C4-2B (cell line): ENCODE data around the gene ARHGDIB.

Experiments used
- H3K27ac ChIP-seq: fragments of 450-650 bp; 2 replicates; pipeline ENCODE4 v1.5.1; 2017
- ZFX ChIP-seq: fragments of 450-650 bp; IDR thresholded peaks from 2 replicates; pipeline ENCODE4 v1.6.1; 2017
- TF ChIP-seq, protein P1 (sequence below): fragments of 450-650 bp; conservative IDR thresholded peaks from 2 replicates; pipeline ENCODE4 v1.5.1; 2017; ENCODE audit warnings: mild to moderate bottlenecking

The ARHGDIB gene

DNA sequence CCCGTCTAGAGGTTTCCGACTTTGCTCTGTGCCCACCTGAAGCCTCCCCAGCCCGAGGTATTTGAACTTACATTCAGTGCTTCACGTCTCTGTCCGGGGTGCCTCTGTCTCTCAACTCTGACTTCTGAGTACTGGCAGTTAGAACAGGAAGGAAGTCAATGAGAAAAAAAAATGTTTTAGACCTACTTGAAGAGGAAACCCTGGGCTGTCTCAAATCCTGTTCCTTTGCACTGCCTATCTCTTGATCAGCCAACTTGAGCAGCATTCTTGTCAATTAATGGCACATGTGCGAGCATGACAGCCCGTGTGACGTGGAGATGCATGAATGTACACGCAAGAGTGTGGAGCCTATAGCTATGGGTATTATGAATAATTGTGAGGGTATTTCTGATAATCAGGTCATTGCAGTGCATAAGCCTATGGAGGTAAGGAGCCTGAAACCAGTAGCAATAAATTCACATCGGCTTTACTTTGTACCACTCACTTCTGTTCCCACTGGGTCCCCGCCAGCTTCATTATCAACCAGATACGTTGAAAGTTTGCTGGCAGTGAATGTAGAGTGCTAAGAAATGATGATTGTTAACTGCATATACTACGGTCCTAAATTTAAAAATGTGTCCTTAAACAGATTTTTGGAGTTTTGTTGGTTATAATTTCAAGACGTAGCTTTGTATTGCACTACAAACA lies at the start of gene ARHGDIB:
Gene ARHGDIB (minus strand): TSS at position 136 of the 687 bp plus-strand sequence. CDS start 10,889 bp downstream, outside the sequence.
- no peak for TF ChIP-seq ZFX
- TF ChIP-seq, protein P1, sequence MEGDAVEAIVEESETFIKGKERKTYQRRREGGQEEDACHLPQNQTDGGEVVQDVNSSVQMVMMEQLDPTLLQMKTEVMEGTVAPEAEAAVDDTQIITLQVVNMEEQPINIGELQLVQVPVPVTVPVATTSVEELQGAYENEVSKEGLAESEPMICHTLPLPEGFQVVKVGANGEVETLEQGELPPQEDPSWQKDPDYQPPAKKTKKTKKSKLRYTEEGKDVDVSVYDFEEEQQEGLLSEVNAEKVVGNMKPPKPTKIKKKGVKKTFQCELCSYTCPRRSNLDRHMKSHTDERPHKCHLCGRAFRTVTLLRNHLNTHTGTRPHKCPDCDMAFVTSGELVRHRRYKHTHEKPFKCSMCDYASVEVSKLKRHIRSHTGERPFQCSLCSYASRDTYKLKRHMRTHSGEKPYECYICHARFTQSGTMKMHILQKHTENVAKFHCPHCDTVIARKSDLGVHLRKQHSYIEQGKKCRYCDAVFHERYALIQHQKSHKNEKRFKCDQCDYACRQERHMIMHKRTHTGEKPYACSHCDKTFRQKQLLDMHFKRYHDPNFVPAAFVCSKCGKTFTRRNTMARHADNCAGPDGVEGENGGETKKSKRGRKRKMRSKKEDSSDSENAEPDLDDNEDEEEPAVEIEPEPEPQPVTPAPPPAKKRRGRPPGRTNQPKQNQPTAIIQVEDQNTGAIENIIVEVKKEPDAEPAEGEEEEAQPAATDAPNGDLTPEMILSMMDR, result no peak
- H3K27ac ChIP-seq, result no peak within 1 kb of the TSS

DNA sequence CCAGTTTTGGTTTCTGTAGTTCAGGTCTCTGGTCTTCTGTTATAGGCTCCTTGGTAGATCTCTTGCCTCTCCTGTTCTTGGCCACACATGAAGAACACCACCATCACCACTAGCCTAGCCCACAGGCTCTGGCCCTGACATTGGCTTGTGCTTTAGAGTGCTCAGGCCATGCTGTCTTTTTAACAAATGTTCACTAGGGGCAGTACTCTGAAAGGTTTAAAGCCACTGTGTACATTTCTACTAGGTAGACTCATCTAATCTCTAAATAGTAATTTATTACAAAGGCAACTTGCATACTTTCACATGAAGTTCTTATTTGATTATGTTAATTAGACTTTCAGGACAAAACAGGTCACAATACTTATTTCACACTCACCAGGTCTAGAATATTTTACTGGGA lies 49.8 kb upstream of the ARHGDIB start:
- TF ChIP-seq ZFX, result no peak
- TF ChIP-seq, protein P1, result peak; percentile 37
- H3K27ac ChIP-seq, result no peak overlapping the region

DNA sequence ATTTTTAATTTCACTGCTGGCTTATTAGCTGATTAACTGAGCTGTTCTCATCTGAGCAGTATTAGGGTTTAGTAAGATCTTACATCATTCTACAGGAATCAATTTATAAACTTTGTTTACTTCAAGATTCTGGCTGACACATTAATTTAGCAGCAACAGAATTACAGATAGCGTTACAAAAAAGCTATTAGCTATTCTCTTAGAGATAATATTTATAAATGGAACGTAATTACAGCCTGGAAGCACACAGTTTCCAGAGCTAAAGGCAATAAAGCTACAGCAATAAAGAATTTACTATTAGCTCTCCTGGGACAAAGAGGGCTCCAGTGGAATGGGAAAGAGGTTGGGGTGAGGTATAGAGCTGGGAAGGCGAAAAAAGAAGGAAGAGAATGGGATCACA lies 46.1 kb upstream of the ARHGDIB start:
- no peak overlapping the region for H3K27ac ChIP-seq
- TF ChIP-seq, protein P1, result no peak
- no peak for TF ChIP-seq ZFX

DNA sequence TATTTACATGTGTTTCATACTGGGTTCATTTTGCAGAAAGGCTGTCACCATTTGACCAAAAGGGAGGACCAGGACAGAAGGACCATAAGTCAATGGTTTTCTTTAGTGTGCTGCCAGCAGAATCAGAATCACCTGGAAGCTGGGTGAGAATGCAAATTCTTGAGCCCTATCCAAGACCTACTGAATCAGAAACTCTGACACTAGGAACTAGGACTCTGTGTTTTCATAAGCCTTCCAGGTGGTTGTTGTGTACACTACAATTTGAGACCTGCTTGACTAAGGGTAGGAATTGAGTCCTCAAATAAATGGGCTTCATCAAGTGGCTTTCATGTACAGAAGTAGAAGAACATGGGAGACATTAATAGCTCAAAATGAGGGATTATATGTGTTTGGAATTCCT lies 43.7 kb upstream of the ARHGDIB start:
- no peak overlapping the region for H3K27ac ChIP-seq
- TF ChIP-seq, protein P1, result no peak
- no peak for TF ChIP-seq ZFX

DNA sequence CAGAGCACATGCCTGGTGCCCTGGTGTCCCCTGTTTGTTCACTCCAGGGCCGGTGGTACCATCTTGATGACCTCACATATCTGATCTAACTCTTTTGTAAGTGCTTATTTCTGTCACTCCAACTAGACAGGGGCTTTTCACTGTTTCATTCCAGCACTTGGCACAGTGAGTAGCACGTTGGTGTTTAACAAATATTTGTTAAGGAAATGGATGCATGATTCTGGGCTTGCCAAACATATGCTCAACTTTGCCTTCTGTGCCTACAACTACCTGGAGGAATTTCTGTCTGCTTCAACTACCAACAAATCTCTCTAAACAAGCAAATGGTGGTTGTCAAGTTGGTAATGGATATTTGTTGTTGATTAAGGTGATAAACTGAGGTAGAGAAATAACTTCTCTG lies 43.0 kb upstream of the ARHGDIB start:
- TF ChIP-seq, protein P1, result no peak
- TF ChIP-seq ZFX, result no peak
- H3K27ac ChIP-seq, result no peak overlapping the region; the same call in 1 of the 2 replicates

DNA sequence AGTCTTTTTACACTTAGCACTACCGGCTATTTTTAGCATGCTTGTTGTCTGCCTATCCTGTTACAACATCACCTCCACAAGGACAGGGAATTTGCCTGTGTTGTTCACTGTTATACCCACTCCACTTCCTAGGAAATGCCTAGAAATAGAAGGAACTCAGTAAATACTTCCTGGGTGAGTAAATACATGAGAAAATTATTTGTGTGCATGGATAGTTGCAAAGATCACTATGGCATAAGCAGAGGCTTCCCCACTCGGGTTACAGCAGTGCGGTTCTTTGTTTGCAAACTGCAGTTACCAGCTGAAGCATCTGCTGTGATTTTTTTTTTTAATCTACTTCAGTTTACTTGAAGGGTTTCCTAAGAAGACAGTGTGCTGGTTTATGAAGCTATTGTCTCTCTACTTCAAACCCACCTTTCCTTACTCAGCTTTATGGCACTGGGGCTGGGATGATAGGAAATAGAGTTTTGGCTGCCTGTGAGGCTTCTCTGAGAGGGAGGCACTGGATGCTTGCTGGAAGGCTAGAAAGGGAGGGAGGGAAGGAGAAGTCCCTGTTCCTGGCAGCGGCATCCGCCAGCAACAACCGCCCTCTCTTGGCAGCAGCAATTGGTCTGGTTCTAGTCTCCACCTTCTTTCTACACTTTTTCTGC lies 40.5 kb upstream of the ARHGDIB start:
- no peak for TF ChIP-seq ZFX
- TF ChIP-seq, protein P1, result no peak
- no peak overlapping the region for H3K27ac ChIP-seq

DNA sequence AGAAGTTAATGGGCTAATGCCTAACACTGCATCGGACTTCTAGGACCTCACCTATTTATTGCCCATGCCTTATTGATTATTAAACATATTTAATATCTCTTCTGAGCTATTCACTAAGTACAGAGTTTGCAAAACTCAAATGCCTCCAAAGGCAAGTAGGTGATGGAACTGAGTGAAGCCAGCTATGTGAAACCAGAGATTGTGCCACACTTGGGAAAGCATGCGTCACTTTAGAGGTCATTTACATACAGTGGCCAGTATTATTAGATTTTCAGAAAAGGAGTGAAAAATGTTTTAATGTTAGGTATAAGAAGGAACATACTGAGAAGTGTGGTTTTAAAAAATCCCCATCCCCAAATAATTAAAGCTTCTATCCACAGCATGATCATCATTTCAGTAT lies 39.2 kb upstream of the ARHGDIB start:
- TF ChIP-seq, protein P1, result no peak
- TF ChIP-seq ZFX, result no peak
- H3K27ac ChIP-seq, result no peak overlapping the region
